Activated T-helper 9 cell treated with anti-CD3 and anti-CD28 coated beads, Interleukin-2, amount 50 U/mL, for 16 hours (primary cell): ENCODE results near the gene CAMTA1.

Experiments
- DNase-seq: peaks from one replicate; pipeline ENCODE4 v3.0.0-alpha.2; 2020; ENCODE audit warnings: low read depth

Gene CAMTA1

GRCh38 chr1:7229186-7229585 lies 443.9 kb downstream of the CAMTA1 start:
- DNase-seq = no peak

GRCh38 chr1:7229696-7230631 lies 444.7 kb downstream of the CAMTA1 start:
- DNase-seq = no peak

- no peak for DNase-seq
Observed at GRCh38 chr1:7232441-7233236, 447.4 kb downstream of the CAMTA1 start.

- DNase-seq = no peak
Observed at GRCh38 chr1:7233237-7233540, 447.9 kb downstream of the CAMTA1 start.

- DNase-seq = no peak
Observed at GRCh38 chr1:7233646-7234470, 448.6 kb downstream of the CAMTA1 start.

- no peak for DNase-seq
Observed at GRCh38 chr1:7234471-7234755, 449.2 kb downstream of the CAMTA1 start.

GRCh38 chr1:7235871-7236517 lies 450.7 kb downstream of the CAMTA1 start:
- no peak for DNase-seq

- DNase-seq = no peak
Observed at GRCh38 chr1:7236844-7237515, 451.7 kb downstream of the CAMTA1 start.

GRCh38 chr1:7247158-7247557 lies 461.9 kb downstream of the CAMTA1 start:
- no peak for DNase-seq

GRCh38 chr1:7247791-7248548 lies 462.7 kb downstream of the CAMTA1 start:
- no peak for DNase-seq

GRCh38 chr1:7248549-7249199 lies 463.4 kb downstream of the CAMTA1 start:
- no peak for DNase-seq

GRCh38 chr1:7249516-7249915 lies 464.3 kb downstream of the CAMTA1 start:
- no peak for DNase-seq

GRCh38 chr1:7250176-7250575 lies 464.9 kb downstream of the CAMTA1 start:
- no peak for DNase-seq

GRCh38 chr1:7250597-7251453 lies 465.6 kb downstream of the CAMTA1 start:
- no peak for DNase-seq

- no peak for DNase-seq
Observed at GRCh38 chr1:7251454-7251800, 466.2 kb downstream of the CAMTA1 start.

GRCh38 chr1:7252411-7253117 lies 467.3 kb downstream of the CAMTA1 start:
- no peak for DNase-seq

GRCh38 chr1:7253118-7253480 lies 467.8 kb downstream of the CAMTA1 start:
- no peak for DNase-seq

- no peak for DNase-seq
Observed at GRCh38 chr1:7253988-7254587, 468.8 kb downstream of the CAMTA1 start.
